HFFc6 (cell line): ENCODE results near the gene SOBP. TPM values are rescaled to one million over a fixed set of nuclear protein-coding genes. Genes with fewer than 3 reads are reported as not detected.

Experiments
- DNase-seq: peaks from one replicate; pipeline ENCODE4 v3.0.0-alpha.2; 2018
- H3K27ac Mint-ChIP-seq: 2 replicates; pipeline ENCODE4 v1.8.0; 2020; ENCODE audit warnings: mild to moderate bottlenecking, mixed read lengths
- H3K27me3 Mint-ChIP-seq: 2 replicates; pipeline ENCODE4 v1.8.0; 2021; ENCODE audit warnings: mild to moderate bottlenecking, moderate library complexity, mixed read lengths; ENCODE audit not compliant: insufficient read depth
- H3K36me3 Mint-ChIP-seq: 2 replicates; pipeline ENCODE4 v1.8.0; 2021; ENCODE audit warnings: low read depth, mixed read lengths
- H3K4me1 Mint-ChIP-seq: 2 replicates; pipeline ENCODE4 v1.8.0; 2020; ENCODE audit warnings: low read depth, mixed read lengths
- H3K4me3 Mint-ChIP-seq: 2 replicates; pipeline ENCODE4 v1.8.0; 2020; ENCODE audit warnings: mild to moderate bottlenecking, moderate library complexity, mixed read lengths
- H3K9me3 Mint-ChIP-seq: 2 replicates; pipeline ENCODE4 v1.8.0; 2020; ENCODE audit warnings: mild to moderate bottlenecking, mixed read lengths
- CTCF ChIP-seq: fragments of 200-600 bp; sonication (generic); IDR thresholded peaks from 2 replicates; pipeline ENCODE4 v1.5.0; 2021; ENCODE audit warnings: antibody characterized with exemption, mild to moderate bottlenecking
- total RNA-seq, 6 experiments: library from RNA; stranded (reverse); fragmentation: NEBNext Ultra II Directional; extraction: Animal tissue kit (Norgen Biotek cat#: 25700); gene quantifications; 2 replicates in 1 of 6; 3 replicates in 5 of 6; pipeline ENCODE4 v1.2.3, GENCODE V29; 2021

Gene SOBP
- total RNA-seq, 6 experiments from 2014 or later: 0.09 to 0.50 (median 0.15) TPM; not detected in 1

DNA sequence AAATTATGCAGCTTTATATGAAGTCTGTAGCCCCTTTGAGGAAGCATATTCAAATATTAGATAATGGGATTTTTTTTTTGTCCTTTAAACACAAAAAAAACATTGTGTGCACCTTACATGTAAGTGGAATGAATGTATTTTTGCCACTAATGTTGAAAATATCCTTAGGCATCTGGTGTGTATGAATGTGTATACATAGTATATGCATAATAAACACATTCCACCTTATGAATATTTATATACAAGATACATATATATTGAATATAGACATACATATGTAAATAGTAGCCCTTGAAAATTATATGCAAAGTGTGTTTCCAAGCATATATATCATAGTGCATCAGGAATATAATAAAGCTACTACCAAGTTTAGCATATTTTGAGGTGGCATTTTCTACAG lies 94.8 kb downstream of the SOBP start:
- no peaks in the 10 kb centered on the region for H3K9me3 Mint-ChIP-seq
- peaks cover 19% of the 10 kb centered on the region for H3K27me3 Mint-ChIP-seq

GRCh38 chr6:107585815-107586435 lies 96.0 kb downstream of the SOBP start:
- H3K36me3 Mint-ChIP-seq: no peaks in the 10 kb centered on the region
- H3K9me3 Mint-ChIP-seq: no peaks in the 10 kb centered on the region
- H3K4me1 Mint-ChIP-seq: no peaks in the 10 kb centered on the region
- no peak for TF ChIP-seq CTCF
- H3K27me3 Mint-ChIP-seq: peaks cover 21% of the 10 kb centered on the region
- no peak overlapping the region for H3K4me3 Mint-ChIP-seq
- H3K27ac Mint-ChIP-seq: no peak overlapping the region
- DNase-seq: no peak

More for the DNA sequence above, 94.8 kb downstream of the SOBP start:
- Mint-ChIP-seq H3K4me1 (no peaks in the 10 kb centered on the region), H3K36me3 (no peaks in the 10 kb centered on the region), H3K4me3 (no peak overlapping the region), H3K27ac (no peak overlapping the region)
- no peak for TF ChIP-seq CTCF
- DNase-seq: no peak

- Mint-ChIP-seq H3K27me3 (peaks cover 14% of the 10 kb centered on the region), H3K4me1 (no peaks in the 10 kb centered on the region), H3K4me3 (no peak overlapping the region), H3K27ac (no peak overlapping the region), H3K36me3 (no peaks in the 10 kb centered on the region), H3K9me3 (no peaks in the 10 kb centered on the region)
- no peak for DNase-seq
- no peak for TF ChIP-seq CTCF
Measured at GRCh38 chr6:107587451-107587850, 97.5 kb downstream of the SOBP start.

DNA sequence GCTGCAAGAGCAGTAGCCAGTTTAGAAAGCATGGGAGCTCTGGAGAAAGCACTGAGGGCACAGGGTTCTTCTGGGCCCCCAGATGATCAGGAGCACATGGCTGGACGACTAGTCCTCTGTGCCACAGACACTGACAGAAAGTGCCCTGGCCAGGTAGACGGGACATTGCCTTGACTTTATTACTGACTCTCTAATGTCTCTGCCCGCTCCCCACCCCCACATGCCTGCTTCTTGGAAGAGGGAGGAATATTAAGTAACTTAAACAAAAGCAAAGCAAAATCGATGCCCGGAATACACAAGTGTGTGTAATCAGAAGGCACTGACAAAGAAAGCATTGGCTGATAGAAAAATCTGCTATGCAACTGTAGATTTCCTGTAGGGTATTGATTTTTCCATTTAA lies 99.3 kb downstream of the SOBP start:
- no peaks in the 10 kb centered on the region for H3K4me1 Mint-ChIP-seq
- H3K9me3 Mint-ChIP-seq: no peaks in the 10 kb centered on the region
- peaks cover 15% of the 10 kb centered on the region for H3K27me3 Mint-ChIP-seq
- no peak overlapping the region for H3K27ac Mint-ChIP-seq
- H3K36me3 Mint-ChIP-seq: no peaks in the 10 kb centered on the region
- H3K4me3 Mint-ChIP-seq: no peak overlapping the region
- no peak for DNase-seq
- no peak for TF ChIP-seq CTCF

DNA sequence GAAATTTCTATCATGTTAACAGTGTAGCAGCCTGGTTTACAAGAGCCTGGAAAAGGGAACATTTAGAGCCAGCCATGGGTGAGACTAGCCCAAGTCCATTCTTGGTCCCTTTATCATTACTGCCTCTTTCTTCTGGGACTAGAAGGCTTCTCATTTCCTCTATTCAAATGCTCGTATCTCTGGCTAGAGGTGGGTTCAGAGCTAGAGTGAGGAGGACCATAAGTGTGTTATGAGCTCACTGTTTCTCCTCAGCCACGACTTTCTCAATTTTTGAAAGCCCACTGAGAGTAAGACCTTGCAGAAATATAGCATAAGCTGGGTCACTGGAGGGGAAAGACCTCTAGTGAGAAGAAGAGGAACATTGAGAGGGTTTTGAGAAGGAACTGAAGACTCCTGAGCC lies 100.0 kb downstream of the SOBP start:
- no peak overlapping the region for H3K27ac Mint-ChIP-seq
- H3K9me3 Mint-ChIP-seq: no peaks in the 10 kb centered on the region
- no peak overlapping the region for H3K4me3 Mint-ChIP-seq
- TF ChIP-seq CTCF: no peak
- H3K4me1 Mint-ChIP-seq: no peaks in the 10 kb centered on the region
- DNase-seq: no peak
- peaks cover 15% of the 10 kb centered on the region for H3K27me3 Mint-ChIP-seq
- no peaks in the 10 kb centered on the region for H3K36me3 Mint-ChIP-seq

DNA sequence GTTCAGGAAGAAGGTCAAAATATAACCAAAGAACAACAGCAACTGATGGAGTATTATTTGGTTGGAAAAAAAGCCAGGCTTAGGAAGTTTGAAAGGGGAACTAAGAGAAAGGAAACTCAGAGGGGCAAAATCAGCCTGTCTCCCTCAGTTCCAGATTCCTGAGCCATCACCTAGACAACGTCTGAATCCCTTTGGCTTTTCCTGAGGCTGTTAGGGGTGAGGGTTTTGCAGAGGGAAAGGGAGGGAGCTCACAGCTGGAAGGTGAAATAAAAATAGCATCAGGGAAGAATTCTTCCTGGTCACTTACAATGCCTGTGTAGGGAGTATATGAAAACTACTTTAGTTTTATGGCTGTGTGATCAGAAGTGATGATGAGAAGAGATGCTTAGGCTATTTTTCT lies 100.5 kb downstream of the SOBP start:
- no peaks in the 10 kb centered on the region for H3K36me3 Mint-ChIP-seq
- no peak for TF ChIP-seq CTCF
- H3K4me1 Mint-ChIP-seq: no peaks in the 10 kb centered on the region
- no peak overlapping the region for H3K27ac Mint-ChIP-seq
- no peak for DNase-seq
- peaks cover 15% of the 10 kb centered on the region for H3K27me3 Mint-ChIP-seq
- H3K4me3 Mint-ChIP-seq: no peak overlapping the region
- H3K9me3 Mint-ChIP-seq: no peaks in the 10 kb centered on the region
